PC-3 (cell line): Measurements from ENCODE around the gene ARHGEF38.
A peak's percentile ranks its signal among the peaks of the same experiment; 100 is the strongest.

Source experiments
- CTCF ChIP-seq: fragments of 300-600 bp; sonication (generic); conservative IDR thresholded peaks from 2 replicates; pipeline ENCODE4 v1.5.1; 2017; ENCODE audit warnings: antibody characterized with exemption, low read depth, mild to moderate bottlenecking, low read length
- EZH2 ChIP-seq: fragments of 300-600 bp; sonication (generic); IDR thresholded peaks from one replicate; pipeline ENCODE4 v1.6.1; 2017; ENCODE audit warnings: antibody characterized with exemption, mild to moderate bottlenecking, low read length; ENCODE audit not compliant: unreplicated experiment

- TF ChIP-seq CTCF (peak; percentile 58), EZH2 (no peak)
Measured at GRCh38 chr4:105631818-105632400, 79.5 kb downstream of the ARHGEF38 start.
